DOHH2 (cell line): Measurements from ENCODE around the gene LRG1.

Source experiments
- H3F3A ChIP-seq: fragments of 200-600 bp; sonication (generic), shearing (Covaris generic); 2 replicates; pipeline ENCODE4 v1.6.0; 2016; ENCODE audit warnings: antibody characterized with exemption, mild to moderate bottlenecking; ENCODE audit not compliant: control insufficient read depth, insufficient read depth
- H3K27ac ChIP-seq: fragments of 200-600 bp; sonication (generic); 2 replicates; pipeline ENCODE4 v1.5.1; 2014; ENCODE audit warnings: low read depth, mild to moderate bottlenecking, low read length, moderate library complexity
- H3K27me3 ChIP-seq: fragments of 200-600 bp; sonication (generic); 2 replicates; pipeline ENCODE4 v1.6.1; 2014; ENCODE audit warnings: mild to moderate bottlenecking, low read length, mixed read lengths; ENCODE audit not compliant: control insufficient read depth
- H3K36me3 ChIP-seq: fragments of 200-600 bp; sonication (generic); 2 replicates; pipeline ENCODE4 v1.6.1; 2014; ENCODE audit warnings: mild to moderate bottlenecking, low read length, moderate library complexity, mixed read lengths; ENCODE audit not compliant: control insufficient read depth
- H3K4me1 ChIP-seq: fragments of 200-600 bp; sonication (generic); 2 replicates; pipeline ENCODE4 v1.6.1; 2014; ENCODE audit warnings: mild to moderate bottlenecking, low read length, mixed read lengths; ENCODE audit not compliant: control insufficient read depth
- H3K4me2 ChIP-seq: fragments of 200-600 bp; sonication (generic); 2 replicates; pipeline ENCODE4 v1.6.0; 2014; ENCODE audit warnings: mild to moderate bottlenecking, low read length, moderate library complexity
- H3K4me3 ChIP-seq: fragments of 200-600 bp; sonication (generic); 2 replicates; pipeline ENCODE4 v1.5.1; 2014; ENCODE audit warnings: mild to moderate bottlenecking, low read length, mixed read lengths
- H3K79me2 ChIP-seq: fragments of 200-600 bp; sonication (generic); 2 replicates; pipeline ENCODE4 v1.6.1; 2014; ENCODE audit warnings: mild to moderate bottlenecking, low read length, mixed read lengths; ENCODE audit not compliant: control insufficient read depth
- H3K9me2 ChIP-seq: fragments of 200-600 bp; sonication (generic); replicated peaks from 2 replicates; pipeline ENCODE4 v1.6.1; 2014; ENCODE audit warnings: mild to moderate bottlenecking, low read length, mixed read lengths; ENCODE audit not compliant: control insufficient read depth
- H3K9me3 ChIP-seq: fragments of 200-600 bp; sonication (generic); 2 replicates; pipeline ENCODE4 v1.6.1; 2014; ENCODE audit warnings: antibody characterized with exemption, low read length, mixed read lengths; ENCODE audit not compliant: control insufficient read depth, insufficient read depth
- H4K20me1 ChIP-seq: fragments of 200-600 bp; sonication (generic); 2 replicates; pipeline ENCODE4 v1.6.0; 2014; ENCODE audit warnings: low read depth, mild to moderate bottlenecking, antibody characterized with exemption, low read length, moderate library complexity; ENCODE audit not compliant: control insufficient read depth, insufficient read depth
- CTCF ChIP-seq: fragments of 200-600 bp; sonication (generic); IDR thresholded peaks from one replicate; pipeline ENCODE4 v1.5.1; 2014; ENCODE audit warnings: antibody characterized with exemption, mild to moderate bottlenecking, low read depth, low read length; ENCODE audit not compliant: poor library complexity, severe bottlenecking
- EZH2phosphoT487 ChIP-seq: fragments of 200-600 bp; sonication (generic); IDR thresholded peaks from 2 replicates; pipeline ENCODE4 v1.6.1; 2017; ENCODE audit warnings: borderline replicate concordance, mild to moderate bottlenecking, antibody characterized with exemption, low read length, moderate library complexity, mixed read lengths

Gene LRG1

GRCh38 chr19:4586691-4587090 is 46.9 kb upstream of the LRG1 start:
- no peak for TF ChIP-seq CTCF
- no peak for TF ChIP-seq EZH2phosphoT487
- Histone ChIP-seq H3K9me3 (no peaks in the 10 kb centered on the region), H3K4me2 (no peak overlapping the region), H3K4me3 (no peak overlapping the region), H3K36me3 (no peaks in the 10 kb centered on the region), H3K4me1 (peaks cover 9% of the 10 kb centered on the region), H3K27me3 (peaks cover 60% of the 10 kb centered on the region), H3K9me2 (no peaks in the 10 kb centered on the region), H3K27ac (no peak overlapping the region), H3K79me2 (no peaks in the 10 kb centered on the region), H4K20me1 (no peaks in the 10 kb centered on the region), H3F3A (0 out of 2 replicates have a peak, but pooled peaks cover 3% of the 10 kb centered on the region)

GRCh38 chr19:4586245-4586644 is 46.4 kb upstream of the LRG1 start:
- H3K4me2 ChIP-seq = no peak overlapping the region
- no peak overlapping the region for H3K27ac ChIP-seq
- H3K4me3 ChIP-seq = no peak overlapping the region
- no peaks in the 10 kb centered on the region for H3K9me2 ChIP-seq
- H3K27me3 ChIP-seq = peaks cover 56% of the 10 kb centered on the region
- no peaks in the 10 kb centered on the region for H3K9me3 ChIP-seq
- no peak for TF ChIP-seq EZH2phosphoT487
- no peak for TF ChIP-seq CTCF
- no peaks in the 10 kb centered on the region for H3K36me3 ChIP-seq
- H3K4me1 ChIP-seq = peaks cover 9% of the 10 kb centered on the region
- H4K20me1 ChIP-seq = no peaks in the 10 kb centered on the region
- no peaks in the 10 kb centered on the region for H3K79me2 ChIP-seq
- H3F3A ChIP-seq = 0 out of 2 replicates have a peak, but pooled peaks cover 3% of the 10 kb centered on the region

GRCh38 chr19:4585556-4585955 is 45.7 kb upstream of the LRG1 start:
- peaks cover 9% of the 10 kb centered on the region for H3K4me1 ChIP-seq
- no peaks in the 10 kb centered on the region for H3K9me3 ChIP-seq
- no peaks in the 10 kb centered on the region for H3K36me3 ChIP-seq
- H3K79me2 ChIP-seq = no peaks in the 10 kb centered on the region
- no peaks in the 10 kb centered on the region for H4K20me1 ChIP-seq
- H3K27me3 ChIP-seq = peaks cover 56% of the 10 kb centered on the region
- H3K9me2 ChIP-seq = no peaks in the 10 kb centered on the region
- 0 out of 2 replicates have a peak, but pooled peaks cover 3% of the 10 kb centered on the region for H3F3A ChIP-seq
- no peak for TF ChIP-seq CTCF
- no peak for TF ChIP-seq EZH2phosphoT487
- H3K27ac ChIP-seq = no peak overlapping the region
- no peak overlapping the region for H3K4me3 ChIP-seq
- H3K4me2 ChIP-seq = no peak overlapping the region
